HTERT RPE-1 (cell line): ENCODE results near the gene ARHGEF10L.

ENCODE experiments used
- in situ Hi-C: fragments of 300-500 bp; cut with MboI; formaldehyde crosslinking; loops from 4 replicates; pipeline ENCODE4 v1.14.3; 2020; ENCODE audit warnings: low sequenced_read_pairs

Gene ARHGEF10L

GRCh38 chr1:17549384-17549783 is 9.9 kb downstream of the ARHGEF10L start:
- in situ Hi-C loops: no loop called here

GRCh38 chr1:17550729-17551584 is 11.5 kb downstream of the ARHGEF10L start:
- in situ Hi-C loops: no loop called here

- in situ Hi-C loops: no loop called here
Observed at GRCh38 chr1:17551755-17552234, 12.3 kb downstream of the ARHGEF10L start.

GRCh38 chr1:17553975-17554700 is 14.6 kb downstream of the ARHGEF10L start:
- in situ Hi-C loops: no loop called here

- in situ Hi-C loops: no loop called here
Observed at GRCh38 chr1:17554954-17555353, 15.5 kb downstream of the ARHGEF10L start.

- in situ Hi-C loops: no loop called here
Observed at GRCh38 chr1:17557986-17558385, 18.5 kb downstream of the ARHGEF10L start.

GRCh38 chr1:17558541-17558940 is 19.0 kb downstream of the ARHGEF10L start:
- in situ Hi-C loops: no loop called here

GRCh38 chr1:17558954-17559614 is 19.6 kb downstream of the ARHGEF10L start:
- in situ Hi-C loops: no loop called here

- in situ Hi-C loops: no loop called here
Observed at GRCh38 chr1:17559615-17560419, 20.3 kb downstream of the ARHGEF10L start.

GRCh38 chr1:17561247-17561548 is 21.7 kb downstream of the ARHGEF10L start:
- in situ Hi-C loops: no loop called here

- in situ Hi-C loops: no loop called here
Observed at GRCh38 chr1:17561561-17561985, 22.1 kb downstream of the ARHGEF10L start.

GRCh38 chr1:17562375-17562774 is 22.9 kb downstream of the ARHGEF10L start:
- in situ Hi-C loops: no loop called here

- in situ Hi-C loops: no loop called here
Observed at GRCh38 chr1:17563494-17564281, 24.2 kb downstream of the ARHGEF10L start.

GRCh38 chr1:17564458-17565393 is 25.2 kb downstream of the ARHGEF10L start:
- in situ Hi-C loops: no loop called here

GRCh38 chr1:17565461-17566252 is 26.2 kb downstream of the ARHGEF10L start:
- in situ Hi-C loops: no loop called here

GRCh38 chr1:17566417-17566816 is 26.9 kb downstream of the ARHGEF10L start:
- in situ Hi-C loops: no loop called here

GRCh38 chr1:17566892-17567291 is 27.4 kb downstream of the ARHGEF10L start:
- in situ Hi-C loops: no loop called here

- in situ Hi-C loops: no loop called here
Observed at GRCh38 chr1:17567582-17567981, 28.1 kb downstream of the ARHGEF10L start.
